ENCODE measurements around the gene ADA.

DNA sequence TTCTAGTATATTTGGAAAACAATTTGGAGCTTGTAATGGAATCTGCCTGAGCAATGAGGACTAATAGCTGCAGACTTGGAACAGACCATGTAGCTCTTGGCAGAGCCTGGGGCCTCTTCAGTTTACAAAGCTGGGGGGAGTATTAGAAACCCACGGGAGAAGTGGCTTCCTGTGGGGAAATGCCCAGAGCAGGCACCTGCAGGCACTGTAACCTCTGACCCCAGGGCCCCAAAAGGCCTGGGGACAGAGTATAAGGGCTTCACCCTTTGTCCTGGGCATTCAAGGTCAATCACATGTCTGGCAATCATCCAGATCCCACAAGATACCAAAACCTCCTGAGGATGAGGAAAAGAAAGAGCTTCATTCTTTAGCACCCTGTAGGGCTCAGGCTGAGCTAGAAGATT is 49.7 kb downstream of the ADA start:
- TF ChIP-seq POLR2A (IDR thresholded peaks at IDR 0.05) (no peak), CTCF (IDR thresholded peaks at IDR 0.05) (no peak), POLR2AphosphoS5 (IDR thresholded peaks at IDR 0.05) (peak in 2 of 3 donors; percentile 8 to 30), EP300 (IDR thresholded peaks at IDR 0.05) (no peak)
